GM12801 (cell line): ENCODE measurements around the gene P2RX3.

Experiments
- TF ChIP-seq, protein P1 (sequence below): IDR thresholded peaks from one replicate; pipeline ENCODE4 v1.5.1; 2011; ENCODE audit warnings: control low read depth; ENCODE audit not compliant: insufficient read length; ENCODE audit errors: extremely low read depth

Gene P2RX3

DNA sequence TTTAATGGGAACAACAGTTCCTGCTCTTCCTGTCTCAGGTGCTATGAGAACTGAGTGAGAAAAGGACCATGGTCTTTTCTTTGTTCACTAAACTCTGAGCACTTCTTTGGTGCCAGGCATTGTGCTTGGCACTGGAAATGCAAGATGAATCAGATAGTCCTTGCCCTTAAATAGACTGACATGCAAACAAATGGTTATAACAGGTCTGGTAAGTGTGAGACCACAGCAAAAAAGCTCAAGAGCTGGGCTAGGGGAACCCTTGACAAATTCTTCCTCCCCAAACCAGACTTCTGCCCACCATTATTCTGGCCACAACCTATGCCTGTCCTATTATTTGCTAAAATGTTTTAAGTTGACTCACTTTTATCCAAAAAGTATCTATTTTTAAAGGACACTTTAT is 83.7 kb downstream of the P2RX3 start:
- TF ChIP-seq, protein P1, sequence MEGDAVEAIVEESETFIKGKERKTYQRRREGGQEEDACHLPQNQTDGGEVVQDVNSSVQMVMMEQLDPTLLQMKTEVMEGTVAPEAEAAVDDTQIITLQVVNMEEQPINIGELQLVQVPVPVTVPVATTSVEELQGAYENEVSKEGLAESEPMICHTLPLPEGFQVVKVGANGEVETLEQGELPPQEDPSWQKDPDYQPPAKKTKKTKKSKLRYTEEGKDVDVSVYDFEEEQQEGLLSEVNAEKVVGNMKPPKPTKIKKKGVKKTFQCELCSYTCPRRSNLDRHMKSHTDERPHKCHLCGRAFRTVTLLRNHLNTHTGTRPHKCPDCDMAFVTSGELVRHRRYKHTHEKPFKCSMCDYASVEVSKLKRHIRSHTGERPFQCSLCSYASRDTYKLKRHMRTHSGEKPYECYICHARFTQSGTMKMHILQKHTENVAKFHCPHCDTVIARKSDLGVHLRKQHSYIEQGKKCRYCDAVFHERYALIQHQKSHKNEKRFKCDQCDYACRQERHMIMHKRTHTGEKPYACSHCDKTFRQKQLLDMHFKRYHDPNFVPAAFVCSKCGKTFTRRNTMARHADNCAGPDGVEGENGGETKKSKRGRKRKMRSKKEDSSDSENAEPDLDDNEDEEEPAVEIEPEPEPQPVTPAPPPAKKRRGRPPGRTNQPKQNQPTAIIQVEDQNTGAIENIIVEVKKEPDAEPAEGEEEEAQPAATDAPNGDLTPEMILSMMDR, result no peak
